Esophagus squamous epithelium (tissue), 4 donors: ENCODE data around the gene ABR.
"Not testable (repeated sequence)": the region's sequence is repeated elsewhere in the genome, so short reads cannot be mapped to it uniquely, and the experiment has no call there.

Experiments used
- CTCF ChIP-seq, 6 experiments: fragments of 450-650 bp in 4 of 6; fragments of 200-600 bp in 2 of 6; sonication (generic) in 2 of 6; IDR thresholded peaks; one replicate each; pipeline ENCODE4 v1.5.1; 2016 to 2019; ENCODE audit warnings: antibody characterized with exemption in 6 of 6, mild to moderate bottlenecking in 4 of 6, moderate library complexity in 4 of 6
- POLR2A ChIP-seq, 4 donors: fragments of 450-650 bp; IDR thresholded peaks; one replicate each; pipeline ENCODE4 v1.6.1; 2017; ENCODE audit warnings: antibody characterized with exemption in 4 of 4, mild to moderate bottlenecking in 4 of 4, moderate library complexity in 3 of 4

DNA sequence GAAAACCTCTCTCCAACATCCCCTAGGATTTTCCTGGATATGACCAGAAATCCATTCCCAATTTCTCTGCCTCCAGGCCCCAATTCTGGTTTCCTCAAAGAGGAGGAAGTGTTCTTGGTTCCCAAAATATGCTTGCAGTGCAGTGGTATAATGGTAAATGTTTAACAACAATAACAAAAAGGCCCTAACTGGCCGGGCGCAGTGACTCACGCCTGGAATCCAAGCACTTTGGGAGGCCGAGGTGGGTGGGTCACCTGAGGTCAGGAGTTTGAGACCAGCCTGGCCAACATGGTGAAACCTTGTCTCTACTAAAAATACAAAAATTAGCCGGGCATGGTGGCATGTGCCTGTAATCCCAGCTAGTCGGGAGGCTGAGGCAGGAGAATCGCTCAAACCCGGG lies 184.5 kb downstream of the ABR start:
- not testable (repeated sequence) for TF ChIP-seq CTCF, POLR2A (IDR thresholded peaks at IDR 0.05)
